KMS-11 (cell line): ENCODE measurements around the gene LAPTM5.

ENCODE experiments used
- H2AFZ ChIP-seq: fragments of 200-600 bp; sonication (generic); 2 replicates; pipeline ENCODE4 v1.6.1; 2016; ENCODE audit warnings: antibody characterized with exemption, mixed run types, low read depth
- H3K27ac ChIP-seq: fragments of 200-600 bp; sonication (generic); 2 replicates; pipeline ENCODE4 v1.6.1; 2016; ENCODE audit warnings: mild to moderate bottlenecking, mixed run types
- H3K27me3 ChIP-seq: fragments of 200-600 bp; sonication (generic); 2 replicates; pipeline ENCODE4 v1.6.1; 2017; ENCODE audit warnings: mild to moderate bottlenecking, low read depth, mixed run types, moderate library complexity; ENCODE audit not compliant: insufficient read depth
- H3K36me3 ChIP-seq: fragments of 200-600 bp; sonication (generic); 2 replicates; pipeline ENCODE4 v1.6.1; 2017; ENCODE audit warnings: mild to moderate bottlenecking, mixed run types; ENCODE audit not compliant: insufficient read depth
- H3K4me1 ChIP-seq: fragments of 200-600 bp; sonication (generic); 2 replicates; pipeline ENCODE4 v1.6.1; 2016; ENCODE audit warnings: mild to moderate bottlenecking, low read depth, mixed run types; ENCODE audit not compliant: poor library complexity, severe bottlenecking
- H3K4me2 ChIP-seq: fragments of 200-600 bp; sonication (generic); 2 replicates; pipeline ENCODE4 v1.7.0; 2016; ENCODE audit warnings: mild to moderate bottlenecking, mixed run types
- H3K4me3 ChIP-seq: fragments of 200-600 bp; sonication (generic); IDR thresholded peaks from 2 replicates; pipeline ENCODE4 v1.6.1; 2017; ENCODE audit warnings: low read depth, low read length, mixed read lengths; ENCODE audit not compliant: insufficient read depth
- H3K79me2 ChIP-seq: fragments of 200-600 bp; sonication (generic); 2 replicates; pipeline ENCODE4 v1.6.1; 2016; ENCODE audit warnings: low read depth, mixed run types; ENCODE audit not compliant: insufficient read depth
- H3K9ac ChIP-seq: fragments of 200-600 bp; sonication (generic); 2 replicates; pipeline ENCODE4 v1.6.1; 2016; ENCODE audit warnings: mild to moderate bottlenecking, mixed run types
- H4K20me1 ChIP-seq: fragments of 200-600 bp; sonication (generic); 2 replicates; pipeline ENCODE4 v1.6.1; 2016; ENCODE audit warnings: mild to moderate bottlenecking, mixed run types; ENCODE audit not compliant: insufficient read depth
- TF ChIP-seq, protein P1 (sequence below): fragments of 200-600 bp; sonication (generic); conservative IDR thresholded peaks from 2 replicates; pipeline ENCODE4 v1.6.1; 2017; ENCODE audit warnings: low read depth, mild to moderate bottlenecking, antibody characterized with exemption, low read length, moderate library complexity, mixed read lengths

The LAPTM5 gene

DNA sequence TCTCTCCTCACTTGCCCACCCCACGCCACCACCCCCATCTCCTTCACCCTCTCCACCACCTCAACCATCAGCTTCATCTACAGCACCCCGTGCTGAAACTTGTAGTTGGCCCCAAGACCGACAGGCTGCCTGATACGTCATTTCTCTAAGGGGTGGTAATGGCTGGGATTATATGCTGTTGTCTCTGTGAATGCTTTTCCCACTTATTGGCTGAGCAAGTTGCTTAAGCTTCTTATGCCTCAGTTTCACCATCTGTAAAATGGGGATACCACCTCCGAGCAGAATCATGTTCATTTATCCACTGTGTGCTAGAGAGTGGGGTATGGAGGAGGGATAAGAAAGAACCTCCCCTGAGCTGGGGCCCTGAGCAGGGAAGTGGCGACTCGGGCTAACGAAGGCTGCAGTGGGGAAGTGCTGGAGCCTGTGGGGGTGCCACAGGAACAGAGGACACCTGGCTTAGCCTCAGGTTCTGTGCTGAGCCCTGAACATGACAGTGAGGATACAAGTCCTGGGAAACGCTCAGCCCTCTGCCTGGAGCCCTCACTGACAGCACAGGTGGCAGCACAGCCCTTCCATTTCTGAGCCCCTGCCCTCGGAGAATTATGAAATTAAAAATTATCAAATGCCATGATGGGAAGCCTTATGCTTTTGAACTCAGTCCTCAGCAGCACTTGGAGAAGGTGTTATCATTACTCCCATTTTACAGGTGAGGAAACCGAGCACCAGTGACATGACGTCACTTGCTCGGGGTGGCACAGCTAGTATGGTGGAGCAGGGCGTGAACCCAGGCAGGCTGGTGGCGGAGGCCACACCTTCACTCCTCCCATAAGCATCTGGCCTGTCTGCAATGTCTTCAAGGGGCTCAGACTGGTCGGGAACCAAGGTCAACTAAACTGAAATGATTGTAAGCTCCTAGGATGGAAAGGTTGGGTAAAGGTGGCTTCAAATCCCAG is 37.0 kb downstream of the LAPTM5 start:
- TF ChIP-seq, protein P1, sequence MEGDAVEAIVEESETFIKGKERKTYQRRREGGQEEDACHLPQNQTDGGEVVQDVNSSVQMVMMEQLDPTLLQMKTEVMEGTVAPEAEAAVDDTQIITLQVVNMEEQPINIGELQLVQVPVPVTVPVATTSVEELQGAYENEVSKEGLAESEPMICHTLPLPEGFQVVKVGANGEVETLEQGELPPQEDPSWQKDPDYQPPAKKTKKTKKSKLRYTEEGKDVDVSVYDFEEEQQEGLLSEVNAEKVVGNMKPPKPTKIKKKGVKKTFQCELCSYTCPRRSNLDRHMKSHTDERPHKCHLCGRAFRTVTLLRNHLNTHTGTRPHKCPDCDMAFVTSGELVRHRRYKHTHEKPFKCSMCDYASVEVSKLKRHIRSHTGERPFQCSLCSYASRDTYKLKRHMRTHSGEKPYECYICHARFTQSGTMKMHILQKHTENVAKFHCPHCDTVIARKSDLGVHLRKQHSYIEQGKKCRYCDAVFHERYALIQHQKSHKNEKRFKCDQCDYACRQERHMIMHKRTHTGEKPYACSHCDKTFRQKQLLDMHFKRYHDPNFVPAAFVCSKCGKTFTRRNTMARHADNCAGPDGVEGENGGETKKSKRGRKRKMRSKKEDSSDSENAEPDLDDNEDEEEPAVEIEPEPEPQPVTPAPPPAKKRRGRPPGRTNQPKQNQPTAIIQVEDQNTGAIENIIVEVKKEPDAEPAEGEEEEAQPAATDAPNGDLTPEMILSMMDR: no peak
- Histone ChIP-seq H3K4me3 (no peak overlapping the region), H3K4me1 (peaks cover 5% of the 10 kb centered on the region), H2AFZ (no peak overlapping the region), H3K9ac (no peak overlapping the region), H3K27ac (no peak overlapping the region), H3K27me3 (no peaks in the 10 kb centered on the region), H3K4me2 (no peak overlapping the region), H3K79me2 (no peaks in the 10 kb centered on the region), H3K36me3 (no peaks in the 10 kb centered on the region), H4K20me1 (no peaks in the 10 kb centered on the region)

GRCh38 chr1:30719406-30720270 is 37.9 kb downstream of the LAPTM5 start:
- no peaks in the 10 kb centered on the region for H3K27me3 ChIP-seq
- no peaks in the 10 kb centered on the region for H4K20me1 ChIP-seq
- TF ChIP-seq, protein P1: peak; percentile 77
- H3K27ac ChIP-seq: no peak overlapping the region
- peak overlapping the region; percentile 84; the same call in 1 of the 2 replicates for H3K4me2 ChIP-seq
- H3K4me3 ChIP-seq: no peak overlapping the region
- no peaks in the 10 kb centered on the region for H3K79me2 ChIP-seq
- H2AFZ ChIP-seq: peak overlapping the region; percentile 82
- H3K36me3 ChIP-seq: no peaks in the 10 kb centered on the region
- H3K4me1 ChIP-seq: peaks cover 5% of the 10 kb centered on the region
- H3K9ac ChIP-seq: peak overlapping the region; percentile 97; the same call in 1 of the 2 replicates

- H3K27me3 ChIP-seq: no peaks in the 10 kb centered on the region
- peaks cover 5% of the 10 kb centered on the region for H3K4me1 ChIP-seq
- no peaks in the 10 kb centered on the region for H3K79me2 ChIP-seq
- TF ChIP-seq, protein P1: peak; percentile 97
- peak overlapping the region; percentile 93 for H3K27ac ChIP-seq
- H2AFZ ChIP-seq: peak overlapping the region; percentile 82
- H4K20me1 ChIP-seq: no peaks in the 10 kb centered on the region
- H3K9ac ChIP-seq: peak overlapping the region; percentile 97
- peak overlapping the region; percentile 79 for H3K4me3 ChIP-seq
- H3K36me3 ChIP-seq: no peaks in the 10 kb centered on the region
- H3K4me2 ChIP-seq: peak overlapping the region; percentile 84
Observed at GRCh38 chr1:30718636-30719405, 38.8 kb downstream of the LAPTM5 start.

DNA sequence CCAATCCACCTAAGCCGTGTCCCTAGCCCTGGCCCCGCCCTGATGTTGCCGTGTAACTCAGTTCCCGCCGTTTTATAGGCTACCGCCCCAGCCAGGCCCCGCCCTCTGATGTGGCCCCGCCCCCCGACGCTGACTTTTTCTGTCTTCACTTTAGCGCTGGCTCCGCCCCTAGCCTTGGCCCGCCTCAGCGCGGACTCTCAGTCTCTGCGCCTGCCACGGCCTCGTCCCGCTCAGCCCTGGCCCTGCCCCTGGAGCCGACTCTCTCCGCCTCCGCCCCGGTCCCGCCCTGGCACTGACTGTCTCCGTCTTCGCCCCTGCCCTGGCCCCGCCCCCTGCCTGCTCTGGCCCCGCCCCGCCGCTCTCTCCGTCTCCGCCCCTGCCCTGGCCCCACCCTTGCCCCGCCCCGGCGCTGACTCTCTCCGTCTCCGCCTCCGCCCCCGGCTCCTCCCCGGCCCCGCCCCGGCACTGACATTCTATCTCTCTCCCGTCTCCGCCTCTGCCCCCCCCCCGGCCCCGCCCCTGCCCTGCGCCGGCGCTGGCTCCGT is 39.4 kb downstream of the LAPTM5 start:
- Histone ChIP-seq H3K27ac (no peak overlapping the region), H3K4me2 (peak overlapping the region; percentile 36; the same call in 1 of the 2 replicates), H3K9ac (no peak overlapping the region), H2AFZ (no peak overlapping the region), H4K20me1 (no peaks in the 10 kb centered on the region), H3K4me1 (peaks cover 5% of the 10 kb centered on the region), H3K4me3 (no peak overlapping the region), H3K27me3 (no peaks in the 10 kb centered on the region), H3K36me3 (no peaks in the 10 kb centered on the region), H3K79me2 (no peaks in the 10 kb centered on the region)
- TF ChIP-seq, protein P1: no peak
